Left ventricle myocardium inferior (tissue), 1 donor: Measurements from ENCODE around the gene TNFRSF8. TPM values are rescaled to one million over a fixed set of nuclear protein-coding genes. Genes with fewer than 3 reads are reported as not detected.

Experiments used
- DNase-seq: peaks from one replicate; pipeline ENCODE4 v3.0.0-alpha.2; 2020
- H3K27ac ChIP-seq: fragments of 200-600 bp; replicated peaks from 2 replicates; pipeline ENCODE4 v1.8.0; 2021
- H3K27me3 ChIP-seq: fragments of 200-600 bp; 2 replicates; pipeline ENCODE4 v1.8.0; 2021; ENCODE audit warnings: low read depth
- H3K36me3 ChIP-seq: fragments of 200-600 bp; 2 replicates; pipeline ENCODE4 v1.8.0; 2021
- H3K4me1 ChIP-seq: fragments of 200-600 bp; 2 replicates; pipeline ENCODE4 v1.8.0; 2021
- H3K4me3 ChIP-seq: fragments of 200-600 bp; 2 replicates; pipeline ENCODE4 v1.8.0; 2021; ENCODE audit warnings: mild to moderate bottlenecking, moderate library complexity
- H3K9me3 ChIP-seq: fragments of 200-600 bp; replicated peaks from 2 replicates; pipeline ENCODE4 v1.8.0; 2021
- CTCF ChIP-seq: fragments of 200-600 bp; IDR thresholded peaks from 2 replicates; pipeline ENCODE4 v1.8.0; 2021; ENCODE audit warnings: antibody characterized with exemption, mild to moderate bottlenecking, borderline replicate concordance
- intact Hi-C: fragments of 100-400 bp; cut with micrococcal nuclease; formaldehyde crosslinking; loops from one replicate; pipeline ENCODE4 v1.11.0; 2022
- total RNA-seq: library from RNA; stranded (reverse); fragmentation: NEBNext Ultra II Directional; extraction: Animal tissue kit (Norgen Biotek cat#: 25700); gene quantifications from one replicate; pipeline ENCODE4 v1.2.1, GENCODE V29; 2021
- donor health status: DM: no; HTN: yes; CAD: no; lungs with severe emphysema.

Gene TNFRSF8
- total RNA-seq, 1 donor from 2014 or later = 0.82 TPM

- intact Hi-C loops = no loop called here
- no peaks in the 10 kb centered on the region for H3K36me3 ChIP-seq
- no peaks in the 10 kb centered on the region for H3K27me3 ChIP-seq
- H3K4me3 ChIP-seq = no peak overlapping the region
- no peak for DNase-seq
- H3K4me1 ChIP-seq = peaks cover 58% of the 10 kb centered on the region
- peak overlapping the region; percentile 81 for H3K27ac ChIP-seq
- peaks cover 7% of the 10 kb centered on the region for H3K9me3 ChIP-seq
- no peak for TF ChIP-seq CTCF
Measured at GRCh38 chr1:12148160-12148957, 85.3 kb downstream of the TNFRSF8 start.

GRCh38 chr1:12148958-12149790 lies 86.1 kb downstream of the TNFRSF8 start:
- Histone ChIP-seq H3K4me1 (peaks cover 57% of the 10 kb centered on the region), H3K27me3 (no peaks in the 10 kb centered on the region), H3K27ac (peak overlapping the region; percentile 81), H3K4me3 (no peak overlapping the region), H3K9me3 (peaks cover 7% of the 10 kb centered on the region), H3K36me3 (no peaks in the 10 kb centered on the region)
- no peak for DNase-seq
- TF ChIP-seq CTCF = no peak
- intact Hi-C loops = no loop called here

- no peak for TF ChIP-seq CTCF
- Histone ChIP-seq H3K4me1 (peaks cover 55% of the 10 kb centered on the region), H3K4me3 (no peak overlapping the region), H3K27ac (peak overlapping the region; percentile 48), H3K27me3 (no peaks in the 10 kb centered on the region), H3K36me3 (no peaks in the 10 kb centered on the region), H3K9me3 (peaks cover 7% of the 10 kb centered on the region)
- DNase-seq = no peak
- intact Hi-C loops = no loop called here
Measured at GRCh38 chr1:12149791-12150175, 86.7 kb downstream of the TNFRSF8 start.

GRCh38 chr1:12150456-12151200 lies 87.5 kb downstream of the TNFRSF8 start:
- no peaks in the 10 kb centered on the region for H3K27me3 ChIP-seq

More at GRCh38 chr1:12150456-12151200, 87.5 kb downstream of the TNFRSF8 start:
- H3K4me3 ChIP-seq = no peak overlapping the region
- intact Hi-C loops = no loop called here
- TF ChIP-seq CTCF = no peak
- peak overlapping the region; percentile 48 for H3K27ac ChIP-seq
- peaks cover 55% of the 10 kb centered on the region for H3K4me1 ChIP-seq
- no peaks in the 10 kb centered on the region for H3K36me3 ChIP-seq
- no peak for DNase-seq
- peaks cover 7% of the 10 kb centered on the region for H3K9me3 ChIP-seq
